OCI-LY3 (cell line): ENCODE results near the gene RPL7A.

ENCODE experiments used
- H2AFZ ChIP-seq: fragments of 200-600, 300-600 bp; shearing (Covaris generic); 2 replicates; pipeline ENCODE4 v1.6.0; 2014; ENCODE audit warnings: antibody characterized with exemption, low read depth, low read length
- H3K27ac ChIP-seq: fragments of 200-600, 300-600 bp; sonication (generic); 2 replicates; pipeline ENCODE4 v1.5.1; 2014; ENCODE audit warnings: mild to moderate bottlenecking, low read length, moderate library complexity, mixed read lengths
- H3K27me3 ChIP-seq: fragments of 200-600, 300-600 bp; sonication (generic); 2 replicates; pipeline ENCODE4 v1.6.1; 2014; ENCODE audit warnings: low read depth, low read length, mixed read lengths
- H3K36me3 ChIP-seq: fragments of 200-600, 300-600 bp; sonication (generic); replicated peaks from 2 replicates; pipeline ENCODE3; 2014; ENCODE audit warnings: low read depth, low read length, mixed read lengths
- H3K4me1 ChIP-seq: fragments of 300-600, 200-600 bp; sonication (generic); 2 replicates; pipeline ENCODE4 v1.6.1; 2014; ENCODE audit warnings: low read length, mixed read lengths
- H3K4me2 ChIP-seq: fragments of 200-600, 300-600 bp; sonication (generic); 2 replicates; pipeline ENCODE4 v1.6.1; 2014; ENCODE audit warnings: low read length, mixed read lengths
- H3K4me3 ChIP-seq: fragments of 300-600, 200-600 bp; sonication (generic); 2 replicates; pipeline ENCODE4 v1.5.1; 2014; ENCODE audit warnings: antibody characterized with exemption, mild to moderate bottlenecking, low read length, moderate library complexity
- H3K79me2 ChIP-seq: fragments of 300-600, 200-600 bp; shearing (Covaris generic); 2 replicates; pipeline ENCODE4 v1.6.1; 2014; ENCODE audit warnings: mild to moderate bottlenecking, low read length, mixed read lengths
- H3K9ac ChIP-seq: fragments of 300-600, 200-600 bp; shearing (Covaris generic); 2 replicates; pipeline ENCODE4 v1.6.0; 2014; ENCODE audit warnings: mild to moderate bottlenecking, low read length, moderate library complexity
- H3K9me3 ChIP-seq: fragments of 200-600, 300-600 bp; shearing (Covaris generic); 2 replicates; pipeline ENCODE4 v1.6.1; 2014; ENCODE audit warnings: low read length, mixed read lengths; ENCODE audit not compliant: insufficient read depth
- H4K20me1 ChIP-seq: fragments of 200-600, 300-600 bp; sonication (generic); 2 replicates; pipeline ENCODE4 v1.6.1; 2016; ENCODE audit warnings: low read length, mixed read lengths; ENCODE audit not compliant: insufficient read depth
- CTCF ChIP-seq: fragments of 200-600, 300-600 bp; sonication (generic); IDR thresholded peaks from 2 replicates; pipeline ENCODE4 v1.5.1; 2014; ENCODE audit warnings: antibody characterized with exemption, low read length, low read depth
- EZH2phosphoT487 ChIP-seq: fragments of 200-600 bp; shearing (Covaris generic); IDR thresholded peaks from 2 replicates; pipeline ENCODE4 v1.6.1; 2018; ENCODE audit warnings: antibody characterized with exemption, mixed run types, low read depth

RPL7A gene

GRCh38 chr9:133386338-133386737 lies 38.3 kb downstream of the RPL7A start:
- no peaks in the 10 kb centered on the region for H3K36me3 ChIP-seq
- H3K79me2 ChIP-seq = no peaks in the 10 kb centered on the region

GRCh38 chr9:133387680-133388079 lies 39.7 kb downstream of the RPL7A start:
- no peaks in the 10 kb centered on the region for H3K79me2 ChIP-seq
- H3K27me3 ChIP-seq = no peaks in the 10 kb centered on the region
- no peaks in the 10 kb centered on the region for H4K20me1 ChIP-seq
- H3K4me1 ChIP-seq = no peaks in the 10 kb centered on the region
- no peaks in the 10 kb centered on the region; the same call in 1 of the 2 replicates for H3K9me3 ChIP-seq
- H3K4me2 ChIP-seq = no peak overlapping the region
- H3K27ac ChIP-seq = no peak overlapping the region
- no peak for TF ChIP-seq EZH2phosphoT487
- no peak for TF ChIP-seq CTCF
- no peak overlapping the region for H3K9ac ChIP-seq
- no peak overlapping the region for H2AFZ ChIP-seq
- H3K36me3 ChIP-seq = no peaks in the 10 kb centered on the region
- H3K4me3 ChIP-seq = no peak overlapping the region

More at GRCh38 chr9:133386338-133386737, 38.3 kb downstream of the RPL7A start:
- H3K4me2 ChIP-seq = no peak overlapping the region
- no peaks in the 10 kb centered on the region for H4K20me1 ChIP-seq
- H2AFZ ChIP-seq = no peak overlapping the region
- no peak overlapping the region for H3K9ac ChIP-seq
- TF ChIP-seq CTCF = no peak
- no peak for TF ChIP-seq EZH2phosphoT487
- no peak overlapping the region for H3K27ac ChIP-seq
- no peaks in the 10 kb centered on the region for H3K4me1 ChIP-seq
- H3K4me3 ChIP-seq = no peak overlapping the region
- no peaks in the 10 kb centered on the region; the same call in 1 of the 2 replicates for H3K9me3 ChIP-seq
- no peaks in the 10 kb centered on the region for H3K27me3 ChIP-seq

GRCh38 chr9:133389025-133389557 lies 41.1 kb downstream of the RPL7A start:
- H3K4me3 ChIP-seq = no peak overlapping the region
- no peak overlapping the region for H3K27ac ChIP-seq
- H3K79me2 ChIP-seq = no peaks in the 10 kb centered on the region
- H3K36me3 ChIP-seq = no peaks in the 10 kb centered on the region
- no peaks in the 10 kb centered on the region for H3K27me3 ChIP-seq
- H4K20me1 ChIP-seq = no peaks in the 10 kb centered on the region
- H3K9ac ChIP-seq = no peak overlapping the region
- TF ChIP-seq CTCF = no peak
- no peak for TF ChIP-seq EZH2phosphoT487
- H2AFZ ChIP-seq = no peak overlapping the region
- no peaks in the 10 kb centered on the region for H3K4me1 ChIP-seq
- H3K4me2 ChIP-seq = no peak overlapping the region
- H3K9me3 ChIP-seq = no peaks in the 10 kb centered on the region

GRCh38 chr9:133389562-133389961 lies 41.5 kb downstream of the RPL7A start:
- Histone ChIP-seq H2AFZ (no peak overlapping the region), H4K20me1 (no peaks in the 10 kb centered on the region), H3K27me3 (no peaks in the 10 kb centered on the region), H3K9me3 (no peaks in the 10 kb centered on the region), H3K27ac (no peak overlapping the region), H3K9ac (no peak overlapping the region), H3K4me2 (no peak overlapping the region), H3K4me3 (no peak overlapping the region), H3K36me3 (no peaks in the 10 kb centered on the region), H3K79me2 (no peaks in the 10 kb centered on the region), H3K4me1 (no peaks in the 10 kb centered on the region)
- TF ChIP-seq CTCF (no peak), EZH2phosphoT487 (no peak)
